Neural progenitor cell (in vitro differentiated cells): Measurements from ENCODE around the gene DCUN1D5.

Experiments used
- CTCF ChIP-seq: fragments of 200-600 bp; sonication (generic); IDR thresholded peaks from 2 replicates; pipeline ENCODE4 v1.5.1; 2017; ENCODE audit warnings: antibody characterized with exemption, mild to moderate bottlenecking
- EZH2 ChIP-seq: fragments of 200-600 bp; sonication (generic); IDR thresholded peaks from 2 replicates; pipeline ENCODE4 v1.6.1; 2017; ENCODE audit warnings: antibody characterized with exemption, mild to moderate bottlenecking, moderate library complexity

- TF ChIP-seq CTCF (no peak), EZH2 (no peak)
These were observed 5.5 kb downstream of the DCUN1D5 start for GRCh38 chr11:103086461-103086860.
